EL (cell line): ENCODE measurements around the gene CYP3A4.

Experiments used
- DNase-seq: peaks from one replicate; pipeline ENCODE4 v3.0.0-alpha.2; 2016

Gene CYP3A4

GRCh38 chr7:99719996-99720769 lies 63.8 kb downstream of the CYP3A4 start:
- DNase-seq = no peak

GRCh38 chr7:99713995-99714570 lies 69.9 kb downstream of the CYP3A4 start:
- no peak for DNase-seq

DNA sequence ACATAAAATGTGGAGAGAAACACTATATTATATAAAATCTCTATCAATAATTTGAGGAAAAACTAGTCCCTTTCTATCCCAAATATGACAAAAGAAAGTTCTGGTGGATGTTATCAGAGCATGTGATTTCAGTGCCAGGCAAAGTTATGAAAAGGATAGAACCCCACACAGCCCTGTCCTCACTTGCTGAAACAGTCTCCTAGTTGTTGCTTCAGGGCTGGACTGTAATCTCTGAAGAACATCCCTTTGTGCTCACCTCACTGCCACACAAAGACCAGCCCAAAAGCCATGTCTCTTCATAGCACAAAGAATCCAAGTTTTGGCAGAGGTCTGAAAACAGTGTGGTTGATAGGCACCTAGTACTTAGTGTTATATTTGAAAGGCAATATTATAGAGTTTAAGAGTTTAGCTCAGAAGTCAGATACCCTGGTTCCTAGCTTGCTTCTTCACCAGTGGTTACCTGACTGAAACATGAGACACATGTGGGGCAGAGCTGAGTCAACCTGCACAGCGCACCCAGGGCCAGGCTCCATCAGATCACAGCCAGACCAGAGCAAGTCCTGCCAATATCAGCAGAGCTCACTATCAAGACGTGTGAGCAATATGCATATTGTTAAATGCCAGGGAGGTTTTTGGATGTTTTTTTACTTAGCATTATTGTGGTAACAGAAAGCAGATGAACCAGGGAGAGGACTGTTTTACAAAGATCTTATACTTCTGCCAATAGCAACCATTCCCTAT lies 74.0 kb downstream of the CYP3A4 start:
- no peak for DNase-seq

DNA sequence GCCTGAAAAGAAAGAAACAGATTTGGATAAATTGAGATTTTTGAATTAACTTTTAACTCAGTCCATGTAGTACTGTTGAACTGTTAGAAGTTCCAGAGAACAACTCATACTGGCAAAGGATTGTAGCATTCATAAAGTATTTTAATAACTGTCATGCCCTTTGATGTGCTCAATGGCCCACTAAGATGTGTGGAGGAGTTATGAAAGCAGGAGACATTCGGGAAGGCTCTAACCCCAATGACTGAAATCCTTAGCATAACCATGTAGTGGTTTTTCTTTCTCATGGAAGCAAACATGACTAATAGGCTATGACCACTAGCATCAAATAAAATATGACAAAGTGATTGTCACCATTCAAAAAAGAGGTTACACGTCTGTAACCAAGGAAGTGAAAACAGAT lies 74.7 kb downstream of the CYP3A4 start:
- DNase-seq = no peak

- DNase-seq = no peak
Measured at GRCh38 chr7:99707096-99707495, 76.9 kb downstream of the CYP3A4 start.
